ENCODE data around the gene PHETA1. TPM values are rescaled to one million over a fixed set of nuclear protein-coding genes. Genes with fewer than 3 reads are reported as not detected.

PHETA1 gene
- total RNA-seq, 1 experiment from 2014 or later: 10.6 TPM

DNA sequence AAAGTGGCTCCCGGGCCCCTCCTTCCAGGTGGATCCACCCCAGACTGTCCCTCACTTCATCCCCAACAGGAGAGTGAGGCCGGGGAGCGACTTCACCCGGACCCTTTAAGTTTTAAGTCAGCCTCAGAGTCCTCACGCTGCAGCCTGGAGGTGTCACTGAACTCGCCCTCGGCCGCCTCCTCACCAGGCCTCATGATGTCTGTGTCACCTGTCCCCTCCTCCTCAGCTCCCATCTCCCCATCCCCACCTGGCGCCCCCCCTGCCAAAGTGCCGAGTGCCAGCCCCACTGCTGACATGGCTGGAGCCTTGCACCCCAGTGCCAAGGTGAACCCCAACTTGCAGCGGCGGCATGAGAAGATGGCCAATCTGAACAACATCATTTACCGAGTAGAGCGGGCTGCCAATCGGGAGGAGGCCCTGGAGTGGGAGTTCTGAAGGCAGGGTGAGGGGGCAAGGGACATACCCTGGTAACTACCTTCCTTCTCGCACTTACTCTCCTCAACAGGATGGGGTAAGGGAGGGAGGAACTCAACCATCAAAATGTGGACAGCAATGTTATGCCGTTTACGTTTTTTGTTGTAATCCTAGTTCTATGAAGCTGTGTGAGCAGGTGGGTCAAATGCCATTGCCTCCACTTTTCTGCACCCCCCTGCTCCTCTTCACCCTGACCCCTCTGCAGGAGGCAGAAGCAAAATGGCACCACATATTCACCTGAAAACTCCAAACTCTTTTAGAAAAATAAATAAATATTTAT is 20.8 kb downstream of the PHETA1 start:
- POLR2A ChIA-PET: no interaction called here

DNA sequence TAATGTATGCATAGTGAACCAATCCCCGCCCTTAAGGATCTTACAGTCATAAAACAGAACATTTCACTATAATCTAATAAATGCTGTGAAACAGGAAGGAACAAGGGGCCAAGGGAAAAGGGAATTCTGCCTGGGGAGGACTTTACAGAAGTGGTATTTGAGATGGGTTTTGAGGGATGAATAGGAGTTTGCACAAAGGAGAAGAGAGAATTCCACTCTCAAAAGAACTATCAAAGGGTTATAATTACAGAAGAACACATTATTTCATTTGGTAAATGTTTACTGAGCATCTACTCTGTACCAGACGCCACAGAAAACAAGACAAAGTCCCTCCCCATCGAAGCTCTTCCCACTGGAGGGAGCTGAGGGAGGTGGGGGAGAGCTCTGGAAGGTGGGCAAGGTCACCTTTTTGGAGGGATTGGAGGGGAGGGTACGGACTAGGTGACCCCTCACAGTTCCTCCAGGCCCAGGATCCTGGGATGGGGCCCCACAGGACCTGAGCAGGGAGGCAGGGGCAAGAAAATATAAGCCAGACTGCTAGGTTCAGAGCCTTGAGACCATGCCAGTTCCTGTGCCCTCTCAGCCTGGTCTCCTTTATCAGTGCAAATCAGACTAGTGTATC is 24.5 kb downstream of the PHETA1 start:
- ChIA-PET POLR2A (no interaction called here), CTCF (no interaction called here), RAD21 (ENCODE audit: low non-redundant PET in 1 of 2, low total read pairs in 2 of 2, uncharacterized antibody in 2 of 2, unreplicated experiment in 2 of 2) (no interaction called here)
- no peak overlapping the region for H3K4me2 ChIP-seq (ENCODE audit: low read length)
- peaks cover 7 to 24% of the 10 kb centered on the region in 2 experiments; a peak in 2 of 4 replicates for H3K9me3 ChIP-seq (ENCODE audit: control insufficient read depth in 1 of 2, insufficient read depth in 1 of 2, low read depth in 1 of 2, low read length in 2 of 2)
- BruUV-seq (replicated peaks): no TSS peak
- intact Hi-C loops (cut with micrococcal nuclease): no loop called here
- DNase-seq (ENCODE audit: low read depth, low spot score) (no peak), ATAC-seq (no peak)
- no peak overlapping the region for H2AFZ ChIP-seq (ENCODE audit: low read depth, low read length, poor library complexity, severe bottlenecking)
- H4K20me1 ChIP-seq (ENCODE audit: insufficient read depth): no peaks in the 10 kb centered on the region
- no peaks in the 10 kb centered on the region for H3K9me2 ChIP-seq (ENCODE audit: insufficient read depth)
- no peak overlapping the region for H3K4me3 ChIP-seq (replicated peaks in 1 of 2; ENCODE audit: low read depth in 1 of 2, low read length in 2 of 2)
- TF ChIP-seq RAD21 (IDR thresholded peaks at IDR 0.05; ENCODE audit: low read depth) (no peak), POLR2AphosphoS5 (IDR thresholded peaks at IDR 0.05; ENCODE audit: low read depth, low read length) (no peak), EZH2phosphoT487 (IDR thresholded peaks at IDR 0.05; ENCODE audit: borderline replicate concordance) (no peak), ELF1 (IDR thresholded peaks at IDR 0.05; ENCODE audit: borderline replicate concordance, low read depth) (no peak), SP1 (IDR thresholded peaks at IDR 0.05; ENCODE audit: low read depth) (no peak), POLR2A (IDR thresholded peaks at IDR 0.05; ENCODE audit: borderline replicate concordance, extremely low read depth, insufficient read depth, insufficient read length) (no peak), SRF (IDR thresholded peaks at IDR 0.05; ENCODE audit: low read depth) (no peak)
- TF ChIP-seq, protein P1, sequence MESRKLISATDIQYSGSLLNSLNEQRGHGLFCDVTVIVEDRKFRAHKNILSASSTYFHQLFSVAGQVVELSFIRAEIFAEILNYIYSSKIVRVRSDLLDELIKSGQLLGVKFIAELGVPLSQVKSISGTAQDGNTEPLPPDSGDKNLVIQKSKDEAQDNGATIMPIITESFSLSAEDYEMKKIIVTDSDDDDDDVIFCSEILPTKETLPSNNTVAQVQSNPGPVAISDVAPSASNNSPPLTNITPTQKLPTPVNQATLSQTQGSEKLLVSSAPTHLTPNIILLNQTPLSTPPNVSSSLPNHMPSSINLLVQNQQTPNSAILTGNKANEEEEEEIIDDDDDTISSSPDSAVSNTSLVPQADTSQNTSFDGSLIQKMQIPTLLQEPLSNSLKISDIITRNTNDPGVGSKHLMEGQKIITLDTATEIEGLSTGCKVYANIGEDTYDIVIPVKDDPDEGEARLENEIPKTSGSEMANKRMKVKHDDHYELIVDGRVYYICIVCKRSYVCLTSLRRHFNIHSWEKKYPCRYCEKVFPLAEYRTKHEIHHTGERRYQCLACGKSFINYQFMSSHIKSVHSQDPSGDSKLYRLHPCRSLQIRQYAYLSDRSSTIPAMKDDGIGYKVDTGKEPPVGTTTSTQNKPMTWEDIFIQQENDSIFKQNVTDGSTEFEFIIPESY (IDR thresholded peaks at IDR 0.05; ENCODE audit: extremely low read depth, insufficient replicate concordance, low read length): no peak
- no peaks in the 10 kb centered on the region for H3K36me3 ChIP-seq (ENCODE audit: control insufficient read depth in 1 of 2, insufficient read depth in 2 of 2, low read length in 2 of 2)
- H3K27me3 ChIP-seq (ENCODE audit: insufficient read depth, low read length): no peaks in the 10 kb centered on the region
- H3K9ac ChIP-seq (ENCODE audit: low read length): no peak overlapping the region
- no peak overlapping the region for H3K27ac ChIP-seq (ENCODE audit: low read depth, low read length)
- H3K4me1 ChIP-seq (ENCODE audit: control insufficient read depth in 1 of 2, insufficient read depth in 2 of 2, low read length in 2 of 2): no peaks in the 10 kb centered on the region
- H3K79me2 ChIP-seq (ENCODE audit: insufficient read depth, low read length): no peaks in the 10 kb centered on the region

More for the DNA sequence above, 20.8 kb downstream of the PHETA1 start:
- no peak overlapping the region for H2AFZ ChIP-seq (ENCODE audit: low read depth, low read length, poor library complexity, severe bottlenecking)
- H3K9ac ChIP-seq (ENCODE audit: low read length): no peak overlapping the region
- H3K36me3 ChIP-seq (ENCODE audit: control insufficient read depth in 1 of 2, insufficient read depth in 2 of 2, low read length in 2 of 2): no peaks in the 10 kb centered on the region
- no TSS peak for BruUV-seq (replicated peaks)
- no peak for DNase-seq (ENCODE audit: low read depth, low spot score)
- RAD21 ChIA-PET (ENCODE audit: low non-redundant PET in 1 of 2, low total read pairs in 2 of 2, uncharacterized antibody in 2 of 2, unreplicated experiment in 2 of 2): no interaction called here
- no peaks in the 10 kb centered on the region for H3K27me3 ChIP-seq (ENCODE audit: insufficient read depth, low read length)
- no peaks in the 10 kb centered on the region for H4K20me1 ChIP-seq (ENCODE audit: insufficient read depth)
- no peaks in the 10 kb centered on the region for H3K79me2 ChIP-seq (ENCODE audit: insufficient read depth, low read length)
- H3K9me3 ChIP-seq (ENCODE audit: control insufficient read depth in 1 of 2, insufficient read depth in 1 of 2, low read depth in 1 of 2, low read length in 2 of 2): peaks cover 7 to 27% of the 10 kb centered on the region in 2 experiments; a peak in 2 of 4 replicates
- H3K27ac ChIP-seq (ENCODE audit: low read depth, low read length): no peak overlapping the region
- CTCF ChIA-PET: no interaction called here
- H3K4me1 ChIP-seq (ENCODE audit: control insufficient read depth in 1 of 2, insufficient read depth in 2 of 2, low read length in 2 of 2): no peaks in the 10 kb centered on the region
- no peaks in the 10 kb centered on the region for H3K9me2 ChIP-seq (ENCODE audit: insufficient read depth)
- TF ChIP-seq, protein P1 (IDR thresholded peaks at IDR 0.05; ENCODE audit: extremely low read depth, insufficient replicate concordance, low read length): no peak
- TF ChIP-seq EGR1 (IDR thresholded peaks at IDR 0.05; ENCODE audit: low read depth) (no peak), EZH2phosphoT487 (IDR thresholded peaks at IDR 0.05; ENCODE audit: borderline replicate concordance) (no peak), CBX3 (IDR thresholded peaks at IDR 0.05; ENCODE audit: low read depth) (peak; percentile 85)
- no peak for ATAC-seq
- H3K4me2 ChIP-seq (ENCODE audit: low read length): no peak overlapping the region
- no peak overlapping the region for H3K4me3 ChIP-seq (replicated peaks in 1 of 2; ENCODE audit: low read depth in 1 of 2, low read length in 2 of 2)
- intact Hi-C loops (cut with micrococcal nuclease): no loop called here

All from HCT116 (cell line).